ENCODE data around the gene TRIM62.
"Not testable (repeated sequence)": the region's sequence is repeated elsewhere in the genome, so short reads cannot be mapped to it uniquely, and the experiment has no call there.

The TRIM62 gene

GRCh38 chr1:33158366-33158765 lies 23.5 kb downstream of the TRIM62 start:
- DNase-seq = no peak

DNA sequence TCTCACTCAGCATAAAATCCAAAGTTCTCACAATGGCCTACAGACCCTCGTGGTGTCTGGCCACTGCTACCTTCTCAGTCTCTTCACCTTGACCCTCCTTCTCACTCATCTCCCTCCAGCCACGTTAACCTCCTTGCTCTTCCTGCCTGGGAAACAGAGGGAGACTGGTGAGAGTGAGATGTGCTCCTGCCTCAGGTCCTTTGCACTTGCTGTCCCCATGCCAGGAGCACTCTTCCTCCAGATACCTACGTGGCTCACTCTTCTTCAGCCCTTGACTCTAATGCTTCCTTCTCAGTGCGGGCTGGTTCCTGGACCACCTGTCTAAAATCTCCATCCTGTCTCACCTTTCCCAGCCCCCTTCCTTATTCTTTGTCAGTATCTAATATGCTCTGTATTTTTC lies 24.7 kb downstream of the TRIM62 start:
- no peak for DNase-seq

DNA sequence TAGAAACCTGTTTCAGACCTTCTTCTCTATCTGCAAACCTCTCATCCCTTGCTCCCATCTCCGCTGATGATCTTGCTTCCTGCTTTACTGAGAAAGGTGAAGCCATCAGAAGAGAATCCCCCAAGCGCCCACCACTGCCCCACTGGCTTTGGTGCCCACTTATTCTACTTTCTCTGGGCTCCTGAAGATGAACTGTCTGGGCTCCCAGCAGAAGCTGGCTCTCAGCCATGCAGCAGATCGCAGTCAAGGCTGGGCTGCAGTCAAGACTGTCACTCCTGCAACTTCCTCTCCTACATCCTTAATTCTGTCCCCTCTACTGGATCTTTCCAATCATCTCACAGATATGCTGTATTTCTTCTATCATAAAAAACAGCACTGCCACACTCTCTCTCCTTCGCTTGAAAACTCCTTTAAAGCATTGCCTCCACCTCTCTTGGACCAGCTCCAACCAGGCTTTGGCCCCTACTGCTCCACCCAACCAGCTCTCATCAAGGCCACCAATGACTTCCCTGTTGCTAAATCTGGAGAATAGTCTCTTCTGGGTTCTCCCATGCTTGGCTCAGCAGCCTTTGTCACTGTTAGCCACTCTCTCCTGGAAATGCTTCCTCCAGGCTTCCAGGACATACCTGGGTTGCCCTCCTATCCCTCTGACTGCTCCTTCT lies 25.8 kb downstream of the TRIM62 start:
- DNase-seq = no peak

DNA sequence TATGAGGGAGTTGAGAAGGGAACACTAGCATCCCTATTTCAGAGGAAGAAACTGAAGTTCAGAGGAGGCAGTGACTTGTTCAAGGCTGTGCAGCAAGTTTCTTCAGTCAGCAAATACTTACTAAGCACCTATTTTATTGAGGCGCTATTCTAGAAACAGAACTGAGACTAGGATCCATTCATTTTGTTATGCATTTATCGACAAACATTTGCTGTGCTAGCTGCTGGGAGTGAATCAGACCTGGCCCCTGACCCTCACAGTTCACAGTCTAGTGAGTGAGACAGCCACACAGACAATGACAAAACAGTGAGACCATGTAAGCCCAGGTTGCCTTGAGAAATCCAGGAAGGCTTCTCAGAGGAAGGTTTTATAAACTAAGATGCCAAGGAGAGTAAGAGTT lies 28.2 kb downstream of the TRIM62 start:
- DNase-seq = no peak

DNA sequence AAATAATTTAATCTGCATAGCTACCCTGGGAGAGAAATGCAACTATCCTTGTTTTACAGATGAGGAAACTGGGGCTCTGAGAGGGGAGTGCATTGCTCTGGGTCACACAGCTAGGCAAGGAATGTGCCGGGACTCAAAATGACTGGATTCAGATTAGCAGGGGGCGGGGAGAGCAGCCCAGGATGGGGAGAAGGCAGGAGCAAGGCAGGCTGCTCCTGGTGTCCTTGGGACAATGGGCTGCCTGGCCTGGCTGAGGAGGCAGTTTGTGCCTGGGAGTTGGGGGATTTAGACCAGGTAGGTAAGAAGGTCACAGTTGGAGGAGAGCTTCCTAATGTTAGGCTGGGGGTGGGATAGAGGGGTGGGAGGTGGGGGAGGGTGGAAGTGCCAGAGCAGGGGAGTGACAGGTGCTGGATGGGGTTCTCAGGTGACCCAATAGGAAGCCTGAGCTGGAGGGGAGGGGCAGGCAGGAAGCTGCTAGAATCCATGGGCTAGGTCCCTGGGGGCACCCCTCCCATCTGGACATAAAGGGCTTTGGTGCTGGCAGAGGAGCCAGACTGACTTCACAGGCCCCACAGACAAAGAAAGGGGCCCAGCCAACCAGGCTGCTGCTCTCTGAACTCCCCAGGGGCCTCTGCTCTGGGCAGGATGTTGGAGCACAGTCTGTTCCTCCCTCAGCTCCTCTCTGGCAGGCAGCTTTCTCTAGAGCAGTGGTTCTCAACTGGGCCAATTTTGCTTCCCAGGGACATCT lies 29.0 kb downstream of the TRIM62 start:
- DNase-seq = no peak

DNA sequence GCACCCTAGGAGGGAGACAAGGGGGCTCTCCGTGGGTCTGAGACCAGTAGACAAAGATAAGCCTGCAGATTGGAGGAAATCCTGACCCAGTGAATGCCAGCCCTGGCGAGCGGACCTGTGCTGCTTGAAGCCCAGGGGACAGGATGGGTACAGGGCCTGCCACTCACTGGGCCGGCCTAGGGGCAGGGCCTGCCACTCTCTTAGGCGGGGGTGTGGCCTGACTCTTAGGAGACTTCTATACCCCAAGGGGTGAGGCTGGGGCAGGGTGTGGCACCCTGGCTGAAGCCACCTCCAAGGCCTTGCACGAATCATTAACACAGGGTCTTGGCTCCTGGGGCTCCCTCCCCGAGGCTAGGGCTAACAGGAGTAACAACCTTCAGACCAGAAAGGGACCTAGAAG lies 30.7 kb downstream of the TRIM62 start:
- no peak for DNase-seq

DNA sequence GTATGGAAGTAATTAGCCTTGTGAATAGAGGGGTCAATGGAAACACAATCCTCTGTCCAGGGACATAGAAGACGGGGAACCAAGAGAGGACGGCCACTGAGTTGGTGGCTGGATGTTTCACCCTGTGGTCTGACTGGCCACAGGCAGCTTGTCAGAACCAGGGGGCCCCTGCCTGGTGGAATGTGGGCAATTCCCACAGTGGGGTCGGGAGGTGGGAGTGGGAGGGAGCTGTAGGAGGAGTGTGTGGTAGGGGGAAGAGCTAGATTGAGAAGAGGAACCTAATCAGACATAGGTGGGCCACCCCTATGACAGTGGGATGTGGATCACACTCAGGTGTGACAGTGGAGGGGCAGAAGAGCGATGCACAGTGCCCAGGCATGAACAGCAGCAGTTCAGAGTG lies 31.3 kb downstream of the TRIM62 start:
- no peak for DNase-seq

GRCh38 chr1:33149453-33150190 lies 32.2 kb downstream of the TRIM62 start:
- DNase-seq = no peak

- DNase-seq = no peak
Observed at GRCh38 chr1:33148615-33149014, 33.2 kb downstream of the TRIM62 start.

DNA sequence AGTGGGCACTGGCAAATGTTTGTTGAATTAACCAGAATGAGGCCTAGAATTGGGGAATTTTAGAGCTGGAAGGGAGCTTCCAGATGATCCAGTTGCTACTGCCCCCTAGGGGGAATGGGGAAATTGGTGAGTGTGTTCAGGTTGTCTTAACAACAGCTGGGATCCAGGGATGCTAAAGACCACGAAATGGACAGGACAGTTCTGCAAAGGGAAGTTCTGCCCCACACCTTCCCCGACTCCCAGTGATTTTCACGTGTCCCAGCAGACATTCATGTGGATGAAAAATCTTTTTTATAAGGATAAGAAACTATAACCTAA lies 33.9 kb downstream of the TRIM62 start:
- peak in 1 of 2 donors; percentile 34 for DNase-seq

GRCh38 chr1:33147275-33147996 lies 34.4 kb downstream of the TRIM62 start:
- no peak for DNase-seq

- no peak for DNase-seq
Observed at GRCh38 chr1:33146003-33146402, 35.8 kb downstream of the TRIM62 start.

DNA sequence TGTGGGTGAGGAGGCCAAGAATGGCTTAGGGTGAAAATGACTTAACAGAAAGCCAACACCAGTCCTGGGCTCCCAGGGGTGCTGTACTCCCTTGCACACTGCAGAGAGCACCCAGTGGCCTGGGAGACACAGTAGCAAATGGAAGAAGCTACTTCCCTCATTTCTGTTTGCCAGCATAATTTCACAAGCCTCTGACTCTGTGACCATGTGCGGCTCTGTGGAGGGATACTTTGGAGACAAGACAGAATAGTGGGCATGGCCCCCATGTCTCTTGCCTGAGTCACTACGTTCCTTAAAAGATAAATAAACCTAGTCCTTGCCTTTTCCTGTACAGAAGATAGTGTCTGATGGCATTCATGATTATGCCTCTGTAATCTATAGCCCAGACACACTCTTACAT lies 38.1 kb downstream of the TRIM62 start:
- DNase-seq = no peak

GRCh38 chr1:33143176-33143575 lies 38.7 kb downstream of the TRIM62 start:
- DNase-seq = no peak

DNA sequence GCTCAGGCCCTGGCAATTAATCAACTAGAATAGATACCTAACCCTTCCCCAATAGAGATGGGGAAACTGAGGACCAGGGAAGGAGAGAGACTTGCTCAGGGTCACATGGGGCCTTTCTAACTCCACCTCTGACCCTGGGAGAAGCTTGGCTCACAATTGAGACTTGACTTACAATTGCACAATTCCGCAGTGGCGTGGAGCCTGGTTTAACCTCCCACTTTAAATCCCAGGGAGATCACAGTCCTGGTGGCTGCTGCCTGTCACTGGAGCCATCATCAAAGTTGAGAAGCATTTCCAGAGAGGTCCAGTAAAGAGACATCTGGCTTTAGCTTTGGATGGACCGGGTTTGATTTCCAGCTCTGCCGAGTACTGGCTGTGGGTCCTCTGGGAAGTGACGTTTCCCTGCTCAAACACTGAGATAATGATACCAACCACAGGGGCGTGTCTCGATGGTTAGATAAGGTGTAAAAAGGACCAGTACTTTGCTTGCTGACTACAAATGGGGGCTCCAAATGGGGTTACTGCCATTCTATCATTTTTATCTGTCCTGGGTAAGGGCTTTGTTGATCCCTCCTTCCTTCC lies 39.3 kb downstream of the TRIM62 start:
- no peak for DNase-seq

- DNase-seq = no peak
Observed at GRCh38 chr1:33141781-33142180, 40.1 kb downstream of the TRIM62 start.

GRCh38 chr1:33141216-33141615 lies 40.6 kb downstream of the TRIM62 start:
- no peak for DNase-seq

GRCh38 chr1:33140153-33141149 lies 41.4 kb downstream of the TRIM62 start:
- DNase-seq = no peak

GRCh38 chr1:33137800-33138199 lies 44.0 kb downstream of the TRIM62 start:
- DNase-seq = peak; percentile 24 to 25

DNA sequence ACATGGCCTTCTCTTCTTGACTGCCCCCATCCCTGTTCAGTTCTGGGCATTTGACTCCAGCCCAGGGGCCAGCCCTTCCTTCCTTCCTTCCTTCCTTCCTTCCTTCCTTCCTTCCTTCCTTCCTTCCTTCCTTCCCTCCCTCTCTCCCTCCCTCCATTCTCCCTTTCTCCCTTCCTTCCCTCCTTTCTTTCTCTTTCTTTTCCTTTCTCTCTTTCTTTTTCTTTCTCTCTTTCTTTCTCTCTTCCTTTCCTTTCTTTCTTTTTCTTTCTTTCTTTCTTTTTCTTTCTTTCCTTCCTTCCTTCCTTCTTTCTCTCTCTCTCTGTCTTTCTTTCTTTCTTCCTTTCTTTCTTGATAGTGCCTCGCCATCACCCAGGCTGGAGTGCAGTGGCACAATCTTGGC lies 45.8 kb downstream of the TRIM62 start:
- DNase-seq = not testable (repeated sequence)

DNA sequence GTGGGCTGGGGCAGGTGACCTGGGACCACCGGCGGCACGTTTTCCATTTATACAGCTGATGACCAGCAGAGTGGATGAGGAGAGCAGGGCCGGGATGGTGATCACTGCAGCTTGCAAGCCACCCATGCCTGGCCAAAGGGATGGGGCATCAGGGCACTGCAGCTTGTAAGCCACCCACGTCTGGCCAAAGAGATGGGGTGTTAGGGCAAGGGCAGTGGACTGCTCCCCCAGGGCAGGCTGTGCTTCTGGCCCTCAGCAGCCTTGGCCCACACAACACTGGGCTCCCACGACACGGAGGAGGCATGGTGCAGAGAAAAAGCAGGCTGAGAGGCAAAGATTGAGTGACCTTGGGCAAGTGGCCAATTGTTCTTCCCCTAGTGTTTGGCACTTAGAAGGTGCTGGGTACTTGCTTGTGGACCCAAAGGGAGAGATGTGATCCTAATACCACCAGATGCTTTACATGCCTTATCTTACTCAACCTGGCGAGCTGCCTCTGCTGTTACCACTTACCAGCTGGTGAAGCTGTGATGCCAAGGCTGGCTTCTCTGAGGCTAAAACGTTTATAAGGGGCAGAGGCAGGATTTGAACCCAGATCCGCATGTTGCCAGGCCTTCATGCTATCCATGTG lies 48.3 kb downstream of the TRIM62 start:
- no peak for DNase-seq
